ENCODE results near the gene PRRG1.

DNA sequence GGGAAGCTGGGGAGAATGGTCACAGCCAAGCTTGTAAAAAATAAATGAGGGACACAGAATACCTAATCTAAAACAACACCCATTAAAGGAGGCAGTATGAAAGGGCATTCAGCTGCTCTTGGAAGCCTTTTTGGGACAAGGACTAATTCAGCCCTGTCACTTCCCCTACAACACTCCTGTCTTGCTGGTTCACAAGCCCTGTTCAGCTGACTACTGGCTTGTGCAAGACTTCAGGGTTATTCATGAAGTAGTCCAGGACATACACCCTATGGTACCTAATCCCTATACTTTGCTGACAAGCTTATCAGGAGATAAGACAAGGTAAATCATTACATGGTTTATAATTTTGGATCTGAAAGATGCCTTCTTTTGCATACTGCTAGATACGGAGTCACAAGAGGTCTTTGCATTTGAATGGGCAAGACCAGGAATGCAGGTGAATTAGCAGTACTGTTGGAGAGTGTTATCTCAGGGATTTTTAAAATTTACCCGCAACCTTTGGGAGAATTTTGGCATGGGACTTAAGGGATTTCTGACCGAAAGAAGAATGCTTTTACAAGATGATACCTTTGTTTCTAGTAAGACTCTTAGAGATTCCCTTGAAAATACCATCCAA lies 119.1 kb downstream of the PRRG1 start:
- TF ChIP-seq, protein P1, sequence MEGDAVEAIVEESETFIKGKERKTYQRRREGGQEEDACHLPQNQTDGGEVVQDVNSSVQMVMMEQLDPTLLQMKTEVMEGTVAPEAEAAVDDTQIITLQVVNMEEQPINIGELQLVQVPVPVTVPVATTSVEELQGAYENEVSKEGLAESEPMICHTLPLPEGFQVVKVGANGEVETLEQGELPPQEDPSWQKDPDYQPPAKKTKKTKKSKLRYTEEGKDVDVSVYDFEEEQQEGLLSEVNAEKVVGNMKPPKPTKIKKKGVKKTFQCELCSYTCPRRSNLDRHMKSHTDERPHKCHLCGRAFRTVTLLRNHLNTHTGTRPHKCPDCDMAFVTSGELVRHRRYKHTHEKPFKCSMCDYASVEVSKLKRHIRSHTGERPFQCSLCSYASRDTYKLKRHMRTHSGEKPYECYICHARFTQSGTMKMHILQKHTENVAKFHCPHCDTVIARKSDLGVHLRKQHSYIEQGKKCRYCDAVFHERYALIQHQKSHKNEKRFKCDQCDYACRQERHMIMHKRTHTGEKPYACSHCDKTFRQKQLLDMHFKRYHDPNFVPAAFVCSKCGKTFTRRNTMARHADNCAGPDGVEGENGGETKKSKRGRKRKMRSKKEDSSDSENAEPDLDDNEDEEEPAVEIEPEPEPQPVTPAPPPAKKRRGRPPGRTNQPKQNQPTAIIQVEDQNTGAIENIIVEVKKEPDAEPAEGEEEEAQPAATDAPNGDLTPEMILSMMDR (conservative IDR thresholded peaks at IDR 0.05), result no peak
- no peak for TF ChIP-seq ZFX (IDR thresholded peaks at IDR 0.05)
